Measurements from ENCODE around the gene TMEM53. TPM values are rescaled to one million over a fixed set of nuclear protein-coding genes. Genes with fewer than 3 reads are reported as not detected.

TMEM53 gene
- total and polyA plus RNA-seq, 2 of the 8 experiments (the other 6 are each of a cell fraction or from before 2014, with no cell fraction given) = 6.7 to 27.9 TPM

GRCh38 chr1:44630116-44630515 lies 44.2 kb downstream of the TMEM53 start (continued):
- TF ChIP-seq CTBP2 (IDR thresholded peaks at IDR 0.05; ENCODE audit: borderline replicate concordance, insufficient read depth, insufficient read length, low read length) = no peak
- no peak for TF ChIP-seq GTF2F1 (IDR thresholded peaks at IDR 0.05; ENCODE audit: borderline replicate concordance, low read depth, low read length)
- TF ChIP-seq KDM4A (IDR thresholded peaks at IDR 0.05; ENCODE audit: low read depth, low read length, severe bottlenecking) = no peak

Measured in H1 (cell line).